NCI-H774 (cell line): Measurements from ENCODE around the gene C11orf24.
"Not testable (repeated sequence)": the region's sequence is repeated elsewhere in the genome, so short reads cannot be mapped to it uniquely, and the experiment has no call there.

Experiments used
- DNase-seq: peaks from one replicate; lab custom pipeline; 2025; lab: John Stamatoyannopoulos, UW

C11orf24 gene

DNA sequence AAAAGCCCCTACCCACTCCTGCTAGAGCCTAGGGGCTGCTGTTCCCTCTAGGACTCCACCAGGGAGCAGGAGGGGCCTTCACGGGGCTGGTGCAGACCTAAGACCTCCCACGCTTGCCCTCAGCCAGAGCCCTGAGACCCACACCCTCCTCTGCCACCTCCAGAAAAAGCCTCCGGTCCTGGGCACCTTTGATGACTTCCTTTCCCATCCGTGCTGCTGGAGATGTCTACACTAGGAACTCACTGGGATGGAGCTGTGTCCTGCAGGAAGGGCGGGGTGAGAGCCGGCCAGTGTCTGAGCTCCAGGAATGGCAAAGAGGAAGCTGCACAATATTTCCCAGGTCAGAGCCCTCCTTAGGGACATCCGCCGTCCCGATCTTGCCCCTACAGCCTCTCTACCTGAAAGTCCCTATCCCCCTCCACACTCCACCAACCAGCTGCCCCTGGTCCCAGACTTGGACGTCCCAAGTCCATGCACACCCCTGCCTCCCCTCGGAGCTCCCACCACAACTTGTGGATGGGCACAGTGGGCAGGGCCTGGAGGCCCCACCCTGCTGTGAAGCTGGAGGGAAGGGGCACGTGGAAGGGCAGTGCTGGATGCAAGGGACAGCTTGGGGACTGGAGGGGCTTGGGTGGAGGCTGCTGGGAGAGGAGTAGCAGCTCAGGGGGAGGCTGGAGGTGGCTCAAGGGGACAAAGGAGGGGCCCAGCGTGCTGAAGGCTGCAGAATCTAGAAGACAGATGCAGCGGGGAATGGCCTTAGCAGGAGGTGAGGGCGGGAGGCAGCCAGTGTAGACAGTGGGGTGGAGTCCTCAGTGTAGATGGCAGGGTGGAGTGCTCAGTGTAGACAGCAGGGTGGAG, 27.1 kb upstream of the C11orf24 start:
- no peak for DNase-seq

DNA sequence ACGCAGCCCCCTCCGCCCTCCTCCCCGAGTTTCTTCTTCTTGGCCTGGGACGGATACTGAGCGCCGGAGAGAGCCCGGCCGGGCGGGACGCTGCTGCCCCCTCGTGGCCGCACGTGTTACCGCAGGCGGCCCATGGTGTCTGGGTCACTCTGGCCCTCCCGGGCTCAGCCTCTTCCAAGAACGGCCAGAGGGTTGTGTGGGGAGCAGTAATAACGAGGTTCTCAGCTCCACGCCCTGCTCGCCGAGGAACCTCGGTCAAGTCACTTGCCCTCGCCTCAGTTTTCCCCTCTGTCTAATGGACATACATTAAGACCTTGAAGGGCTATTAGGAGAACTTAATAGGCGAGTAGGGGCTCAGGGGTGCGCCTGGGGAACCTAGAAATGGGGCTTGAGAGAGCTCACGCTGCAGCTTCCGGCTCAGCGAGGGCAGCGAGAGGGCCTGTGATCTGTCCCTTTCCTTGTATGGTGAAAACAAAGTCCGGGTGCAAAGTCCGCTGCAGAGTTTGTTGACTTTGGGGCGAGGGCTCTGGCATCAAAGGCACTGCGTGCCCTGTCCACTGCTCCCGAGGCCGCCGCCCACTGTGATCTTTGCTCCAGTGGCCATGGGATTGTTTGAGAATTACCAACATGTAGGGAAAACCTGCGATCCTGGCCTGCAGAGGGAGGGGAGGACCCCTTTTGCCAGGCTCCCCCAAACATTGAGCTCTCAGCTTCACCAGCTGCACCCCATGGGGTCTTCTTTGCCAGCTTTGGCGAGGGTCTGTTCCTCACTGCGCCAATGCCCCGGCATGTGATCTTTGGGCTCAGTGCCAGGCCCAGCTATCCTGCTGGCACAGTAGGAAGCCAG, 26.3 kb upstream of the C11orf24 start:
- DNase-seq = peak; percentile 39

DNA sequence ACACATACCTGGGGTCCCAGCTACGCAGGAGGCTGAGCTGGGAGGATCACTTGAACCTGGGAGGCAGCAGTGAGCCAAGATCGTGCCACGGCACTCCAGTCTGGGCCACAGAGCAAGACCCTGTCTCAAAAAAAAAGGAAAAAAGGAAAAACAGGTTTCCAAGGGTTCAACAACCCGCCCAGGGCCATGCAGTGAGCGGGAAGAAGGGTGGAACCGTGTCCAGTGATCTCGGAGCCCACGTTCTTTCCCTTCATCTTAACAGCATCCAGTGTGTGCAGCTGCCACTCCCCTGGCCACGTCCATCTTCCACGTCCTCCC, 25.7 kb upstream of the C11orf24 start:
- no peak for DNase-seq

DNA sequence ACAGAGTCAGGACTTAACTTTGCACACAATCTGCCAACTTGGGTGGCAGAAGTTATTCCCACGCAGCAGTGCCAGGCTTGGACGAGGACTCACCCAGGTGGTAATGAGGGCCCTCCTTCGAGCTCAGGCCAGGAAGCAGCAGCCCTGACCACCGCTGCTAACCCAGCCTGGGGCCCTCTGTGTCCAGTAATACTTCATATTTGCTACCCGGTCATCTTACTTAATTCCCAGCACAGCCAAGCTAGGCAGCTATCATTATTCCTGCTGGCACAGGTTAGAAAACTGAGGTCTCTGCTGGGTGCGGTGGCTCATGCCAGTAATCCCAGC, 25.2 kb upstream of the C11orf24 start:
- no peak for DNase-seq

DNA sequence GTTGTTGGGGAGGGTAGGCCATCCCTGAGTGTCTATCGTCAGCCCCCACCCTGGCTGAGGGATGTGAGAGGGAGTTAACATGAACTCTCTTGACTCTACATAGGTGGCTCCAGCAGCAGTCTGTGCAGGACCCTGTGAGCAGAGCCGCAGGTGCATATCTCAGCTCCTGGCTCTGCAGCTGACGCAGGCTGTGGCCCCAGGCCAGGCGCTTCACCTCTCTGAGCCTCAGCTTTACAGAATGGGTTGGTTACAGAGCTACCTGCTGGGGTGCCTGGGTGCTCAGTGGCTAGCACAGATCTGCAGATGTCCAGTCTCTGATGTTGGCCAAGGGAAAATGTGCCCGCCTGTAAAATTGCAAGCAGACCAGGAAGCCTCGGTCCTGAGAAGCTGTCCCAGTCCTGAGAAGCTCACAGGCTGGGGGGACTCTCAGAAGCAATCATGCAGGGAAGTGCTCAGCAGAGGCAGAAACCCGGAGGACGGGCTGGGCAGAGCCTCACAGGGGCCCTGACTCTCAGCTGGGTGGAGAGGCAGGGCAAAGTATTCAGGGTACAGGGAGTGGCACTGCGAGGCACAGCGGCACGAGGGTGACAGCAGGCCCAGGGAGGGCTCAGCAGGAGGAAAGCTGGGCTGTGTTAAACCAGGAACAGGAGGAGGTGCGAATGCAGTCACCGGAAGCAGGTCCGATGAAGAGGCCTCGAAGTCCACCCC, 24.7 kb upstream of the C11orf24 start:
- no peak for DNase-seq

DNA sequence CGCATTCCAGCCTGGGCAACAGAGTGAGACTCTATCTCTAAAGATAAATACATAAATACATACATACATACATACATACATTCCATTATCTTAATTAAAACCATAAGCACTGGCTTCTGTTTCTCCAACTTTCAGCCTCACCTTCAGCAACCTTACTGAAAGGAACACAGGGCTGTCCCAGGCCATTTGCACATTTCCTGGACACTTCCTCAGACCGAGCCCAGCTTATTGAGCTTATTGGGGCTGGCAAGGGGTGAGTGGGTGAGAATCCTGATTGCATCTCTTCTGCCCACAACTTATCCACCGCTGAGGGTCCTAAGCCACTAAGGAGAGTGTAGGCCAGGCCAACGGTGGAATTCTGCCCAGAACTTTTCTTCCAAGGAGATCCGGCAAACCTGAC, 24.2 kb upstream of the C11orf24 start:
- DNase-seq = no peak

DNA sequence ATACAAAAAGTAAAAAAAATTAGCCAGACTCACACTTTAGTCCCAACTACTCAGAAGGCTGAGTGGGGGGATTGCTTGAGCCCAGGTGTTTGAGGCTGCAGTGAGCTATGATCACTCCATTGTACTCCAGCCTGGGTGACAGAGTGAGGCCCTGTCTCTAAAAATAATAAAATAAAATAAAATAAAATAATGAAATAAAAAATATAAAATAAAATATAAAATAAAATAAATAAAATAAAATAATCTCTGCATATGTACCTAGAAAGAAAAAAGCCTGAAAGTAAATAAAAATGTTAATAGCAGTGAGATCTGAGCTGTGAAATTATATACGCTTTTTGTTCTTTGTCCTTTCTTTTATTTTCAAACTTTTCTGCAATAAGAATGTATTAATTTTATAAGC, 23.5 kb upstream of the C11orf24 start:
- no peak for DNase-seq

DNA sequence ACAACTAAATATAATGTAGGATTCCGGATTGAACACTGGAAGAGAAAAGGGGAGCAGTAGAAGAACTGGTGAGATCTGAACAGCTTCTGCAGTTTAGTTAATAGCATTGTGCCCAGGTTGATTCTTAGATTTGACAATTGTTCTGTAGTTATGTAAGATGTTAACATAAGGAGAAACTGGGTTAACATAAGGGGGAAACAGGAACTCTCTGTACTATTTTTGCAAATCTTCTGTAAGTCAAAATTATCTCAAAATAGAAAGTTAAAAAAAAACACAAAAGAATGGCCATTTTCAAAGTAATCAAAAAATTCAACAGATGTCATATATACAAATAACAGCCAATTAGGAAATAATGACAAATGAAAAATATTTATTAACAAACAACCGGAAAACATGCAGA, 21.9 kb upstream of the C11orf24 start:
- no peak for DNase-seq

DNA sequence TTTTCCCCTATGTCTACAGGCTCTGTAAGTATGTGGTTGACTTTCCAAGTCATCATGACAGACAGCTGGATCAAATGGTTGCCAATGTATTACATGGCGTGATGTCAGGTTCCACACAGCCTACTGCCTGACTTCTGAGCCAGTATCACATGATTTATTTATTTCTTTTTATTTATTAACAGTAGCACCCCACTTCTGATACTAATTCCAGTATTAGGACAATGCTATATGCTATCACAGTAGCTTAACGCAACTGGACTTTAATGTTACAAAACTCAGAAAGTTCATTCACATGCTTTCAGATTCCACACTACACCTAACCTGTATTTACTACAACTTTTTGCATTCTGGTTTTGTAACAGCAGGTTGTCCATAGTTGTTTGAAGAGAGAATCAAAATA, 17.7 kb upstream of the C11orf24 start:
- DNase-seq = no peak

DNA sequence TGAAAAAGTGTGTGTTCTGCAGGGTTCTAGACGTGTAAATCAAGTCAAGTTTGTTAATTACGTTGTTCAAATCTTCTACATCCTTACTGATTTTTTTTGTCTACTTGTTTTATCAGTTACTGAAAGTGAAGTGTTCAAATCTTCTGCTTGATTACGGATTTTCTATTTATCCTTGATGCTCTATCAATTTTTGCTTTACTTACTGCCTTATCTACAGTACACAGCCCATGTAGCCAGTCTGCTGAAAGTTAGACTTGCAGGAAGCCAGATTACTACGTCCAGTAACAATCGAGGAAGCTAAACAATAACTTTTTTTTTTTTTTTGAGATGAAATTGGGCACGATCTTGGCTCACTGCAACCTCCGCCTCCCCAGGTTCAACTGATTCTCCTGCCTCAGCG, 15.6 kb upstream of the C11orf24 start:
- no peak for DNase-seq

DNA sequence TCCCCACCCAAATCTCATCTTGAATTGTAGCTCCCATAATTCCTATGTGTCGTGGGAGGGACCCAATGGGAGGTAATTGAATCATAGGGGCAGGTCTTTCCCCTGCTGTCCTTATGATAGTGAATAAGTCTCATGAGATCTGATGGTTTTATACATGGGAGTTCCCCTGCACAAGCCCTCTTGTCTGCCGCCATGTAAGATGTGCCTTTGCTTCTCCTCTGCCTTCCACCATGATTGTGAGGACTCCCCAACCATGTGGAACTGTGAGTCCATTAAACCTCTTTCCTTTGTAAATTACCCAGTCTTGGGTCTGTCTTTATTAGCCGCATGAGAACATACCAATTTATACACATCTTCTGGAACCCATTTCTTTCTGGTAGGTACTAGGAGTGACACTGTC, 12.8 kb upstream of the C11orf24 start:
- not testable (repeated sequence) for DNase-seq

DNA sequence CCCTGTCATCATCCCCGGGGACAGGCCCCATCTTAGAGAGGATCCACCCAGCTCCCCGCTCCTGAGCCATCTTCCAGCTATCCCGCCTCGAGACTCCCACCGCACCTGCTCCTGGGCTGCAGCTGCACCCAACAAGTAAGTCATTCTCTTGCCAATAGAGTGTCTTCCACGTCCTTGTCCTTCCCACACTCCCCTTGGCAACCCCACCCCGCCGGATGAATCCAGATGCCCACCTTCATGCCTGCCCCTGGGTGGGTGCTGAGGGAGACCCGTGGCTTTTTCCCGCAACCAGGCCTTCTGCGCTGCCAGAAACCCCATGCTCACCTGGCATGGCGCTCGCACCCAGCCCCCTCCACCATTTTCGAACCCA, 11.1 kb upstream of the C11orf24 start:
- DNase-seq = no peak

DNA sequence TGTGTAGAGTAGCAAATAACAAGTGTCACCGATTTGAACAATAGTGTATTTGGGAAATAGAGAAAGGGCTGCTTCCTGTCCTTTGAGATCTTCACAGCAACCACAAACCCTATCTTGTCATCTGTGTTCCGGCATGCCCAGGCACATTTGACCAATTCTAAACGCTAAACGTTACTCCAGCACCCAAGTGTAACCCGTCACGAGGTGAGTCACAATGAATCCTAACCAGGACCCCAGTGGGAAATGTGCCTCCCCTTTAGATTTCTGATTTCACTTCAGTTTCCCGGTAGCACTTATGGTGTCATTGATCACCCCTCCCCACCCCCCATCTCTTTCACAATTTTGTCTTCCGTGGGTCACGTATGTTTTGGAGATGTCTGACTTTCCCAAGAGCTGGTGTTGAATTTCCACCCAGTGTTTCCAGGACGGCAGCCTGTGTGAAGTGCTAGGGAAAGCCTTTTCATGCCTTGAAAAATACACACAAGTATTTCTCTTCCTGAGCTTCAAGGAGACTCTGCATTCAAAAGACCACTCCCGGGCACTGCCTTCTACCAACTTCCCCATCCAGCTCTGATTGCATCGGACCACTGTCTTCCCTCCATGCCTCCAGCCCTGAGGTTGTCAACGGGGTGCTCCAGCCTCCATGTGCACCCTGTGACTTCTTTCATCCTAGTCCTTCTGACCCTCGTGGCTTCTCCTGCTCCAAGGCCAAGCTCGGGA, 10.5 kb upstream of the C11orf24 start:
- DNase-seq = no peak

DNA sequence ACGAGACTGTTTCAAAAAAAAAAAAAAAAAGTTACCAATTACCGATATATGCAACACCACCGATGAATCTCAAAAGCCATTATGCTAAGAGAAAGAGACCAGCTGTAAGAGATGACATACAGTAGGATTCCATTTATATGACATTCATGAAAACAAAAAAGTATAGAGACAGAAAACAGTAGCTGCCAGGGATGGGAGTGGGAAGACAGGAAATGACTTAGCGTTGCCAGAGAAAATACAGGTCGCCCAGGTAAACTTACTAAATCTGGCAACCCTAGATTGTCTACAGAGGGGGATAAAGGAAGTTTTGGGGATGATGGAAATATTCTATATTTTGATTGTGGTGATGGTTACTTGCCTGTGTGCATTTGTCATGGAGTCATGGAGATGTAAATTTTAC, 7.9 kb upstream of the C11orf24 start:
- DNase-seq = no peak

DNA sequence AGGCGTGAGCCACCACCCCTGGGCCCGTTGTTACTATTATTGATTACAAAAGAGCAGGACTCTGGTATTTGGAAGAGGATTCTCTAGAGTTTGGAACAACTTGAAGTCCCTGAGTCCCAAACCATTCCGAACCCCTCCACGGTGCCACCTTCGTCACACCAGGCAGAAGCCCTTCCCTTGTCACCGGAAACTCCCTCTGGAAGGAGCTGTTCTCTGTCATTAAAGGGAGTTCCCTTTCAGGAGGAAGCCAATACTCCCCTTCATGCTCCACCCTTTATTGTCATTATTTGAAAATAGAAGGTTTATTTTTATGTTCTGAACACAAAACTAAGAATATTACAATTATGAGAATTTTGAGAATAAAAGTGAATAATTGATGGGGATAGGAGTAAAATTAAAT, 5.1 kb upstream of the C11orf24 start:
- no peak for DNase-seq

DNA sequence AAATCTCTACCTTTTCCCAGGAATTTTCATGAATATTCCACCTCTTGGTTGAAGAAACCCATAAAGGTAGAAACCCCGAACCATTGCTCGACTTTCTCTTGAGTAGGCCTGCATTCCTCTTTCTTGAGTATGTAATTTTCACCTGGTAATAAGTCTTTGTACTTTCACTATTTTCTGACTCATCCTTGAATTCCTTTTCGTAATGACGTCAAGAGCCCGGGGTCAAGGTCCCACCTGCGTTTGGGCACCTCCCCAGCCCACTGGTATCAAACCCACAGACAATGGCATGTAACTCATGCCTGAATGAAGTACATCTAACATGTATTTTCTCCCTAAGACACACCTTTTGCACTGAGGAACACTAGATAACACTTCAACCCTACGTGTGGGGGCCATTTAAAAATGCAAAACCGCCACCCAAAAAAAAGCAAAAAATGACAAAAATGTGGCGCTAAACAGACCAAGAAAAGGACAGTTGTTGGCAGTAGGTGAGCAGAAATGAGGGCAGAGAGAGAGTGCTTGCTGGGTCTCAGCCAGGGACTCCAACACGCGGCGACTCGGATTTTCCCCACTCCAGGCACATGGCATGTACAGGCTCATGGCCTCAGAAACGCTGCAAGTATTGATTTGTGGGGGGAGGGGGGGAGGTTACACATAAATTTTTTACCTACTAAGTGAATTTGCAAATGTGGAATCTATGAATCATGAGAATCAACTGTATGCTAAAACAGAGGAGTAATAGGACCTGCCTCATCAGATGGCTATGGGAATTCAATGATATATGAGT, 4.1 kb upstream of the C11orf24 start:
- no peak for DNase-seq

DNA sequence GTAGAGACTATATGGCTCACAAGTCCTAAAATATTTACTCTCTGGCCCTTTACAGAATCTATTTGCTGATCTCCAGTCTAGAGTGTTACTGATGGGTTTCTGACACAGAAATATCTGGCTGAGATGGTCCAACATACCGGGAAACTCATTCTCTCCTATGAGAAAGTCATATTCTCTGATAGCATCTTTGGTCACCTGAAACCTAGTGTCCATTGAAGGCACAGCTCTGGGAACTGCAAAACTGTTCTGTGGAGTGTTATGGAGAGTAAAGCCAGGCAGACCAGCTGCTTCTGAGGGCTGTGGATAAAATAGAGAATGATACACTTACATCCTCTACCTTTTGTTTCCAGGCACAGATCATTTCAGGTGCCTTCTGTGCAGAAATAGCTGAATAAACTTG, 2.5 kb upstream of the C11orf24 start:
- DNase-seq = no peak

DNA sequence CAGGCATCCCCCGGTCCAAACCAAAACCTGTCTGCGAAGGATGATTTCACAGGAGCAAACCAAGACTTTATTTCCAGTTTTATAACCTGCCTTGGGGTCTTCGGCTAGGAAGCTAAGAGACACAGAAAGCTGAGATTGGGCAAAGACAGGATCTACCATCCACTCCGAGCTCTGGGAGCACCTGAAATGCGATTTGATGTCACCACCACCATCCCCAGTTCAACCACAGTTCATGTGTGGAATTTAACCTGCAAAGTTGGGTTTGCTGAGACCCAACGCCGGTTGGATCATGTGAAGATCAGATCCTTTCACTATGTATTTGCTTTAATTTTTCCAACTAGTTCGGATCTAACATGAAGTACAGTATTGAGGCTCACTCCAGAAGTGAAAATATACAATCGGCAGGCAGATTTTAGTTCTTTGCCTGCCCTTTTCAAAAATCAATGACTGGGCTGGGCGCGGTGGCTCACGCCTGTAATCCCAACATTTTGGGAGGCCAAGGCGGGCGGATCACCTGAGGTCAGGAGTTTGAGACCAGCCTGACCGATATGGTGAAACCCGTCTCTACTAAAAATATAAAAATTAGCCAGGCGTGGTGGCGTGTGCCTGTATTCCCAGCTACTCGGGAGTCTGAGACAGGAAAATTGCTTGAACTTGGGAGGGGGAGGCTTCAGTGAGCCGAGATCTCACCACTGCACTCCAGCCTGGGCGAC, 1.4 kb upstream of the C11orf24 start:
- no peak for DNase-seq

DNA sequence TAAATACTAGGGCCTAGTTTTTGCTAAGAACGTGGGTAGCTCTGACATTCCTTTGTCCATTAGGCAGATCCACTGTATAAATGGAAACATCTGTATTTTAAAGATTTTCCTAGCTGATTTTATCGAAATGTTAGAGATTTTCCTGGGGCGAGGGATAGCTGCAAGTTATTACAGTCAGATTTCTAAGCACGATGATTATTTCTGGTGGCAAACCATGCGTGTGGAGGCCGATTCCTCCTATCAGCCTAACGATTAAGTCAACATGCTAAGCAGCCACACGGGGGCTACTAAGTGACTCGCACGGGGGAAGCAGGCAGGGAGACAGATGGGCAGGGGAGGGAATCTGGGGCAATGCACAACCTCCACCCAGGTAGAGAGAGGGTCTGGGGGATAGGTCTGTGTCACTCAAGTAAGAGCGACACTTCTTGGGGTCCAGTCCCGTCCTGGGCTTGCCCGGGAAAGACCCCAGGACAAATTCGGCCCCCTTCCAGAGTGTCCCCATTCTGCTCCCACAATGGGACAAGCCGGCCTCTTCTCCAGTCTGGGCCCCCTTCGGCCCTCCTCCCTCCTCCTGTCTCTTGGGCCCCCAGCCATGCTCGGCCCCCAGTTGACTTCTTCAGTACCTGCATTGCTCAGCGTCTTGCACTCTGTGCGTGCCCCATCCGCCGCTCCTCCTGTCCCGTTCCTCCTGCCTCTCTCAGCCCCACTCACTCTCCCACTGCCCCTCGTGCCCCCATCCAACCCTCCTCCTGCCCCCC, 571 bp downstream of the C11orf24 start:
- DNase-seq = peak; percentile 8
